ENCODE data around the gene KCNN3.

KCNN3 gene

DNA sequence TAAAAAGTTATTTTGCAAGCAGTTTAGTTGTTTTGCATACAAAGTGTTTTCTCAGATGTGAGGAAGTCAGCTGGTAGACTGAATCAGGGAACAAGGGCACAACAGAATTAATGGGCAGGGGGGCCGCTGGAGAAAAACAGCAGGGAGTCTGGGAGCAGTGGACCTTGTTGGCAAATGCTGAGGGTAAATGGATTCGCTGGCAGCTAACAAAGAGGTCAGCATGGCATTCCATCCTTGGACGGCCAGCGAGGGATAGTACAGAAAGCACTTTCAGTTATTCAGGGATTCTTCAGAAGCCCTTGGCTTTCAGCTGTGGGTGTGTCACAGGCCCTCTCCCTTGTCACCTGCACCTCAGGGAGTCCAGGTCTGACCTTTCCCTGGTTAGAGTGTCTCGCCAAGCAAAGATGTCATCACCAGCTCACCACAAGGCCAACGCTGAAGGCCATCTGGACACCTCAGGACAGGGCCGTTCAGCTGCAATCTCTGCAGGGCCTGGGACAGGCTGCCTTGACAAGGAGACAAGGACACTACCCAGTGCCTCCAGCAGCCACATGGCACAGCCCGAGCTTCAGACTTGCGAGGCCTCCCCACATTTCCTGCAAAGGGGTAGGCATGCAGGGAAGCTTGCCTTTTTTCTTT is 90.4 kb downstream of the KCNN3 start:
- Histone ChIP-seq H3K27ac (no peak overlapping the region), H3K4me1 (ENCODE audit: control insufficient read depth in 1 of 2, insufficient read depth in 1 of 2, low read depth in 1 of 2, low read length in 1 of 2) (peaks cover 15% of the 10 kb centered on the region in 2 experiments), H3K9me3 (no peaks in the 10 kb centered on the region), H3K4me3 (ENCODE audit: low read depth in 1 of 2, low read length in 1 of 2) (no peak overlapping the region), H3K27me3 (no peaks in the 10 kb centered on the region), H3K36me3 (no peaks in the 10 kb centered on the region)
- TF ChIP-seq, protein P1, sequence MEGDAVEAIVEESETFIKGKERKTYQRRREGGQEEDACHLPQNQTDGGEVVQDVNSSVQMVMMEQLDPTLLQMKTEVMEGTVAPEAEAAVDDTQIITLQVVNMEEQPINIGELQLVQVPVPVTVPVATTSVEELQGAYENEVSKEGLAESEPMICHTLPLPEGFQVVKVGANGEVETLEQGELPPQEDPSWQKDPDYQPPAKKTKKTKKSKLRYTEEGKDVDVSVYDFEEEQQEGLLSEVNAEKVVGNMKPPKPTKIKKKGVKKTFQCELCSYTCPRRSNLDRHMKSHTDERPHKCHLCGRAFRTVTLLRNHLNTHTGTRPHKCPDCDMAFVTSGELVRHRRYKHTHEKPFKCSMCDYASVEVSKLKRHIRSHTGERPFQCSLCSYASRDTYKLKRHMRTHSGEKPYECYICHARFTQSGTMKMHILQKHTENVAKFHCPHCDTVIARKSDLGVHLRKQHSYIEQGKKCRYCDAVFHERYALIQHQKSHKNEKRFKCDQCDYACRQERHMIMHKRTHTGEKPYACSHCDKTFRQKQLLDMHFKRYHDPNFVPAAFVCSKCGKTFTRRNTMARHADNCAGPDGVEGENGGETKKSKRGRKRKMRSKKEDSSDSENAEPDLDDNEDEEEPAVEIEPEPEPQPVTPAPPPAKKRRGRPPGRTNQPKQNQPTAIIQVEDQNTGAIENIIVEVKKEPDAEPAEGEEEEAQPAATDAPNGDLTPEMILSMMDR (IDR thresholded peaks at IDR 0.05) = no peak

DNA sequence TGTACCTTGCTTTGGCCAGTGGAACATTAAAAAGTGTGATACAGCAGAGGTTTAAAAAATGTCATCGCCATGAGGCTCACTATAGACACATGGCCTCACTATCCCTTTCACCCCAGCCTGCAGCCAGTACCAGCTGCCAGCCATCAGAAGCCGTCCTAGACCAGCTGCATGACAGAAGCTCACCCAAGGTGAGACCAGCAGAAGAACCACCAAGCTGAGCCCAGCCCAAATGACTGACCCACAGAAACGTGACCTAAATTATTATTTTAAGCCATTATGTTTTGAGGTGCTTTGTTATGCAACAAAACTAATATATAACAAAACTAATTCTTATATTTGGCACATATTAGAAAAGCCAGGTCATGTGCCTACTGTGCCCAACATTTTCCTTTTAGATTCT is 91.1 kb downstream of the KCNN3 start:
- Histone ChIP-seq H3K4me3 (ENCODE audit: low read depth in 1 of 2, low read length in 1 of 2) (no peak overlapping the region), H3K36me3 (no peaks in the 10 kb centered on the region), H3K27me3 (no peaks in the 10 kb centered on the region), H3K27ac (no peak overlapping the region), H3K9me3 (no peaks in the 10 kb centered on the region), H3K4me1 (ENCODE audit: control insufficient read depth in 1 of 2, insufficient read depth in 1 of 2, low read depth in 1 of 2, low read length in 1 of 2) (peaks cover 14 to 15% of the 10 kb centered on the region in 2 experiments)
- TF ChIP-seq, protein P1 (IDR thresholded peaks at IDR 0.05) = no peak

DNA sequence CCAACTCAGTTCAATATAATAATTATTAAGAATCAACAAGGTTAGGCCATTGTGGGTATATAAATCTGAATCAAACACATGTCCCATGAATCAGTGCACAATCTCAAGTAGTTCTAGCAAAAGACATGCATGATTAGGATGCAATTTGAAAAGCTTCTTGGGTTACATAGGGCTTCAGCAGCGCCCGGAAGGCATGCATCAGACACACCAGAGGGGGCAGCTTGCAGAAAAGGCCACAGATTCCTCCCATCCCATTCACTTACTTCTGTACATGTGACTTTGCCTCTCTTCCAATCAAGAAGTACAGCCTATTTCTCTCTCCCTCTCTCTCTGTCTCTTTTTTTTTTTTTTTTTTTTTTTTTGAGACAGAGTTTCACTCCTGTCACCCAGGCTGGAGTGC is 91.8 kb downstream of the KCNN3 start:
- Histone ChIP-seq H3K36me3 (no peaks in the 10 kb centered on the region), H3K27ac (no peak overlapping the region), H3K27me3 (no peaks in the 10 kb centered on the region), H3K4me3 (ENCODE audit: low read depth in 1 of 2, low read length in 1 of 2) (no peak overlapping the region), H3K4me1 (ENCODE audit: control insufficient read depth in 1 of 2, insufficient read depth in 1 of 2, low read depth in 1 of 2, low read length in 1 of 2) (peaks cover 14 to 16% of the 10 kb centered on the region in 2 experiments), H3K9me3 (no peaks in the 10 kb centered on the region)
- TF ChIP-seq, protein P1 (IDR thresholded peaks at IDR 0.05) = no peak

DNA sequence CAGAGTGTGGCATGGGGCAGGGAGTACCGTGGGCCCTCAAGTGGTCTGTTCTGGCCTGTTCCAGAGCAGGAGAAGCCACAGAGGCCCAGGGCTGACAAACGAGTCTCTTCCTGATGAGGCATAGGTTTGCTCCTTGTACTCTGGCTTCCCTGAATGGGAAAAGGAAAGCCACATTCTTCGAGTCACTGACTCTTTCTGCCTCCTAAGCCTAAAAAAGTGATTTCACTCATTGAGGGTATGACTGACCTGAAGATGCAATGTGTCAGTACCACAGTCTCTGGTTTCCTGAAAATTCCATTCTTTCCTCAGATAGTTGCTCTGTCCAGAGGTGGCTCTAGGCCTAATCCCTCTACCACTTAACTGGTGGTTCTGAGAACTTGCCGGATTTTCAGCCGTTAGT is 92.3 kb downstream of the KCNN3 start:
- Histone ChIP-seq H3K4me1 (ENCODE audit: control insufficient read depth in 1 of 2, insufficient read depth in 1 of 2, low read depth in 1 of 2, low read length in 1 of 2) (peaks cover 14 to 16% of the 10 kb centered on the region in 2 experiments), H3K4me3 (ENCODE audit: low read depth in 1 of 2, low read length in 1 of 2) (no peak overlapping the region), H3K27me3 (no peaks in the 10 kb centered on the region), H3K9me3 (no peaks in the 10 kb centered on the region), H3K36me3 (no peaks in the 10 kb centered on the region), H3K27ac (no peak overlapping the region)
- TF ChIP-seq, protein P1 (IDR thresholded peaks at IDR 0.05) = no peak

DNA sequence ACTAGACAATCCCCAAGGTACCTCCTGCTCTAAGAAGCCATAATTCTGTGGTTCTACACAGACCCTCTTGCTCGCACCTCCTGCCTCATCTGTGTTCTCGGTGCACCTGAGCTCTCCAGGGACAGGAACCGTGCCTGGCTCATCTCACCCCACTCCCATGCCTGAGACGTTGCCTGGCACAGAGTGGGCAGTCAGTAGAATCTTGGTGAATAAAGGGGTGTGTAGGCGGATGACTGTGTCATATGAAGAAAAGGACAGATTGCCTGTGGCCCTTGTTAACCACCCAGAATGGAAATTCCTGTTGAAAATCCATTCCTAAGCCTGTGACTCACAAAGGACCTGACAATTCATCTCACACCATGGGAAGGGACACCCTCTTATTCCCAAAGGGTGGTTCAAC is 92.9 kb downstream of the KCNN3 start:
- Histone ChIP-seq H3K27ac (no peak overlapping the region), H3K9me3 (no peaks in the 10 kb centered on the region), H3K4me1 (ENCODE audit: control insufficient read depth in 1 of 2, insufficient read depth in 1 of 2, low read depth in 1 of 2, low read length in 1 of 2) (peaks cover 14 to 16% of the 10 kb centered on the region in 2 experiments), H3K27me3 (no peaks in the 10 kb centered on the region), H3K4me3 (ENCODE audit: low read depth in 1 of 2, low read length in 1 of 2) (no peak overlapping the region), H3K36me3 (no peaks in the 10 kb centered on the region)
- TF ChIP-seq, protein P1 (IDR thresholded peaks at IDR 0.05) = no peak
